Activated CD8-positive, alpha-beta T cell treated with anti-CD3 and anti-CD28 coated beads for 36 hours (primary cell): Measurements from ENCODE around the gene NET1. TPM values are rescaled to one million over a fixed set of nuclear protein-coding genes. Genes with fewer than 3 reads are reported as not detected.

Experiments used
- ATAC-seq: fragments of 200-7000 bp; cut with Tn5 transposase; one replicate; pipeline ENCODE4 v1.10.0; 2021; ENCODE audit warnings: mild to moderate bottlenecking, moderate library complexity
- CTCF ChIA-PET: fragments of 350-600 bp; sonication (Branson Sonifier 250); formaldehyde crosslinking; loops from one replicate; lab custom pipeline; 2021; ENCODE audit warnings: antibody characterized with exemption; lab: Charles Lee
- POLR2A ChIA-PET: fragments of 350-600 bp; sonication (Branson Sonifier 250); formaldehyde crosslinking; loops from one replicate; lab custom pipeline; 2021; ENCODE audit warnings: antibody characterized with exemption; lab: Charles Lee
- DNase-seq: peaks from one replicate; pipeline ENCODE4 v3.0.0-alpha.2; 2020
- H3K27ac Mint-ChIP-seq: one replicate; pipeline ENCODE4 v1.8.0; 2021; ENCODE audit warnings: mild to moderate bottlenecking, mixed read lengths
- H3K27me3 Mint-ChIP-seq: one replicate; pipeline ENCODE4 v1.8.0; 2021; ENCODE audit warnings: mixed read lengths
- H3K36me3 Mint-ChIP-seq: one replicate; pipeline ENCODE4 v1.8.0; 2021; ENCODE audit warnings: low read depth, mixed read lengths
- H3K4me1 Mint-ChIP-seq: one replicate; pipeline ENCODE4 v1.8.0; 2021; ENCODE audit warnings: low read depth, mixed read lengths
- H3K4me3 Mint-ChIP-seq: one replicate; pipeline ENCODE4 v1.8.0; 2021; ENCODE audit warnings: mild to moderate bottlenecking, moderate library complexity, mixed read lengths
- H3K9me3 Mint-ChIP-seq: one replicate; pipeline ENCODE4 v1.8.0; 2021; ENCODE audit warnings: mixed read lengths
- CTCF ChIP-seq: fragments of 200-600 bp; IDR thresholded peaks from one replicate; pipeline ENCODE4 v1.8.0; 2022; ENCODE audit warnings: antibody characterized with exemption, mild to moderate bottlenecking
- intact Hi-C: fragments of 100-400 bp; cut with micrococcal nuclease; formaldehyde crosslinking; loops from one replicate; pipeline ENCODE4 v1.10.0; 2022
- total RNA-seq, 2 experiments: library from RNA; stranded (reverse); gene quantifications; one replicate each; pipeline ENCODE4 v1.2.3, GENCODE V29; 2021

NET1 gene
- total RNA-seq, 2 experiments from 2014 or later = 20.5 to 21.6 TPM

GRCh38 chr10:5502061-5502521 is 89.7 kb downstream of the NET1 start:
- POLR2A ChIA-PET = no interaction called here
- intact Hi-C loops = no loop called here
- CTCF ChIA-PET = interaction anchor here (1.5 kb wide), 1 partner anchor 121 kb away, joined by 10 read pairs; no protein-coding TSS in a partner anchor
- ATAC-seq (no peak), DNase-seq (no peak)
- no peaks in the 10 kb centered on the region for H3K9me3 Mint-ChIP-seq
- no peaks in the 10 kb centered on the region for H3K4me1 Mint-ChIP-seq
- H3K36me3 Mint-ChIP-seq = no peaks in the 10 kb centered on the region
- H3K27ac Mint-ChIP-seq = no peak overlapping the region
- no peak overlapping the region for H3K4me3 Mint-ChIP-seq
- H3K27me3 Mint-ChIP-seq = peaks cover 9% of the 10 kb centered on the region
- no peak for TF ChIP-seq CTCF

- H3K4me3 Mint-ChIP-seq = no peak overlapping the region
- CTCF ChIA-PET = no interaction called here
- H3K4me1 Mint-ChIP-seq = no peaks in the 10 kb centered on the region
Observed at GRCh38 chr10:5502571-5503476, 90.5 kb downstream of the NET1 start.

GRCh38 chr10:5503477-5503835 is 91.1 kb downstream of the NET1 start:
- DNase-seq = no peak
- H3K9me3 Mint-ChIP-seq = no peaks in the 10 kb centered on the region
- no peak overlapping the region for H3K4me3 Mint-ChIP-seq
- no peaks in the 10 kb centered on the region for H3K36me3 Mint-ChIP-seq
- intact Hi-C loops = no loop called here
- ChIA-PET POLR2A (no interaction called here), CTCF (no interaction called here)
- peaks cover 9% of the 10 kb centered on the region for H3K27me3 Mint-ChIP-seq
- no peaks in the 10 kb centered on the region for H3K4me1 Mint-ChIP-seq
- H3K27ac Mint-ChIP-seq = no peak overlapping the region
- ATAC-seq = no peak
- no peak for TF ChIP-seq CTCF

More at GRCh38 chr10:5502571-5503476, 90.5 kb downstream of the NET1 start:
- no peak overlapping the region for H3K27ac Mint-ChIP-seq
- no peaks in the 10 kb centered on the region for H3K9me3 Mint-ChIP-seq
- intact Hi-C loops = no loop called here
- POLR2A ChIA-PET = no interaction called here
- DNase-seq (no peak), ATAC-seq (no peak)
- H3K36me3 Mint-ChIP-seq = no peaks in the 10 kb centered on the region
- TF ChIP-seq CTCF = no peak
- peaks cover 9% of the 10 kb centered on the region for H3K27me3 Mint-ChIP-seq

GRCh38 chr10:5504146-5505072 is 92.1 kb downstream of the NET1 start:
- no peak overlapping the region for H3K27ac Mint-ChIP-seq
- no peaks in the 10 kb centered on the region for H3K4me1 Mint-ChIP-seq
- no peaks in the 10 kb centered on the region for H3K9me3 Mint-ChIP-seq
- intact Hi-C loops = no loop called here
- ChIA-PET CTCF (no interaction called here), POLR2A (no interaction called here)
- ATAC-seq (no peak), DNase-seq (no peak)
- no peak for TF ChIP-seq CTCF
- H3K27me3 Mint-ChIP-seq = peaks cover 9% of the 10 kb centered on the region
- no peak overlapping the region for H3K4me3 Mint-ChIP-seq
- no peaks in the 10 kb centered on the region for H3K36me3 Mint-ChIP-seq
